Mesothelial cell of epicardium (in vitro differentiated cells): ENCODE measurements around the gene TRIM46. TPM values are rescaled to one million over a fixed set of nuclear protein-coding genes. Genes with fewer than 3 reads are reported as not detected.

Source experiments
- DNase-seq, 2 experiments: peaks; one replicate each; pipeline ENCODE4 v3.0.0; 2021; ENCODE audit warnings: low spot score in 2 of 2; ENCODE audit not compliant: unreplicated experiment in 2 of 2
- H3K27ac Mint-ChIP-seq: 2 replicates; pipeline ENCODE4 v1.8.0; 2021; ENCODE audit warnings: mixed read lengths
- H3K27me3 Mint-ChIP-seq: 2 replicates; pipeline ENCODE4 v1.8.0; 2021; ENCODE audit warnings: low read depth, mixed read lengths
- H3K36me3 Mint-ChIP-seq: 2 replicates; pipeline ENCODE4 v1.8.0; 2021; ENCODE audit warnings: mixed read lengths
- H3K4me1 Mint-ChIP-seq: 2 replicates; pipeline ENCODE4 v1.8.0; 2021; ENCODE audit warnings: mixed read lengths
- H3K4me3 Mint-ChIP-seq: 2 replicates; pipeline ENCODE4 v1.8.0; 2021; ENCODE audit warnings: mild to moderate bottlenecking, moderate library complexity, mixed read lengths
- H3K9me3 Mint-ChIP-seq: 2 replicates; pipeline ENCODE4 v1.8.0; 2021; ENCODE audit warnings: mixed read lengths
- CTCF ChIP-seq: fragments of 200-600 bp; sonication (generic); IDR thresholded peaks from one replicate; pipeline ENCODE4 v1.5.0; 2021; ENCODE audit warnings: antibody characterized with exemption; ENCODE audit not compliant: unreplicated experiment
- total RNA-seq: library from RNA; stranded (reverse); gene quantifications from 3 replicates; pipeline ENCODE4 v1.2.1, GENCODE V29; 2021

TRIM46 gene
- total RNA-seq, 1 donor from 2014 or later = 6.3 TPM

- Mint-ChIP-seq H3K27ac (peak overlapping the region; percentile 44), H3K9me3 (no peaks in the 10 kb centered on the region), H3K27me3 (peaks cover 11% of the 10 kb centered on the region), H3K4me1 (peaks cover 26% of the 10 kb centered on the region), H3K36me3 (peaks cover under 1% of the 10 kb centered on the region), H3K4me3 (peak overlapping the region; percentile 99)
- DNase-seq = peak in 1 of 2 experiments; percentile 40
- no peak for TF ChIP-seq CTCF
Measured at GRCh38 chr1:155174324-155175280, 953 bp downstream of the TRIM46 start.

- no peaks in the 10 kb centered on the region for H3K9me3 Mint-ChIP-seq
- peaks cover 26% of the 10 kb centered on the region for H3K4me1 Mint-ChIP-seq
- no peak for DNase-seq
- no peak overlapping the region for H3K27ac Mint-ChIP-seq
- TF ChIP-seq CTCF = no peak
- peaks cover 11% of the 10 kb centered on the region for H3K27me3 Mint-ChIP-seq
- peak overlapping the region; percentile 99 for H3K4me3 Mint-ChIP-seq
- no peaks in the 10 kb centered on the region for H3K36me3 Mint-ChIP-seq
Measured at GRCh38 chr1:155175281-155175926, 1.8 kb downstream of the TRIM46 start.

GRCh38 chr1:155175927-155176371 lies 2.3 kb downstream of the TRIM46 start:
- peaks cover 11% of the 10 kb centered on the region for H3K27me3 Mint-ChIP-seq
- no peak for DNase-seq
- H3K4me3 Mint-ChIP-seq = no peak overlapping the region
- H3K27ac Mint-ChIP-seq = no peak overlapping the region
- H3K4me1 Mint-ChIP-seq = peaks cover 26% of the 10 kb centered on the region
- H3K36me3 Mint-ChIP-seq = no peaks in the 10 kb centered on the region
- TF ChIP-seq CTCF = no peak
- H3K9me3 Mint-ChIP-seq = no peaks in the 10 kb centered on the region

GRCh38 chr1:155176544-155177071 lies 3.0 kb downstream of the TRIM46 start:
- Mint-ChIP-seq H3K9me3 (no peaks in the 10 kb centered on the region), H3K4me3 (peak overlapping the region; percentile 4), H3K36me3 (no peaks in the 10 kb centered on the region), H3K27ac (no peak overlapping the region), H3K27me3 (peaks cover 11% of the 10 kb centered on the region), H3K4me1 (peaks cover 26% of the 10 kb centered on the region)
- TF ChIP-seq CTCF = peak; percentile 76
- DNase-seq = peak; percentile 71 to 86

- H3K9me3 Mint-ChIP-seq = no peaks in the 10 kb centered on the region
- H3K4me1 Mint-ChIP-seq = peaks cover 19% of the 10 kb centered on the region
- DNase-seq = no peak
- no peaks in the 10 kb centered on the region for H3K36me3 Mint-ChIP-seq
- peaks cover 11% of the 10 kb centered on the region for H3K27me3 Mint-ChIP-seq
- no peak overlapping the region for H3K4me3 Mint-ChIP-seq
- no peak overlapping the region for H3K27ac Mint-ChIP-seq
- TF ChIP-seq CTCF = no peak
Measured at GRCh38 chr1:155177192-155177917, 3.7 kb downstream of the TRIM46 start.
